SU-DHL-6 (cell line): Measurements from ENCODE around the gene CDKL1.

Experiments used
- H2AFZ ChIP-seq: fragments of 200-600 bp; sonication (generic); 2 replicates; pipeline ENCODE4 v1.6.1; 2014; ENCODE audit warnings: low read depth, mild to moderate bottlenecking, moderate library complexity, mixed read lengths, antibody characterized with exemption, low read length; ENCODE audit not compliant: severe bottlenecking
- H3F3A ChIP-seq: fragments of 200-600 bp; shearing (Covaris generic); 2 replicates; pipeline ENCODE4 v1.6.0; 2016; ENCODE audit warnings: antibody characterized with exemption, mild to moderate bottlenecking; ENCODE audit not compliant: insufficient read depth
- H3K27ac ChIP-seq: fragments of 200-600 bp; sonication (generic); 2 replicates; pipeline ENCODE4 v1.5.1; 2016; ENCODE audit warnings: low read depth, mild to moderate bottlenecking, low read length, moderate library complexity, mixed read lengths
- H3K27me3 ChIP-seq: fragments of 200-600 bp; sonication (generic), shearing (Covaris generic); 2 replicates; pipeline ENCODE4 v1.6.0; 2014; ENCODE audit warnings: mild to moderate bottlenecking, low read length
- H3K36me3 ChIP-seq: fragments of 200-600 bp; sonication (generic); 2 replicates; pipeline ENCODE4 v1.6.1; 2014; ENCODE audit warnings: mild to moderate bottlenecking, low read length, mixed read lengths
- H3K4me2 ChIP-seq: fragments of 300-600, 200-600 bp; shearing (Covaris generic), sonication (generic); 2 replicates; pipeline ENCODE4 v1.6.0; 2014; ENCODE audit warnings: low read length, low read depth, mild to moderate bottlenecking; ENCODE audit not compliant: poor library complexity, severe bottlenecking
- H3K4me3 ChIP-seq: fragments of 200-600 bp; sonication (generic); 2 replicates; pipeline ENCODE4 v1.5.1; 2014; ENCODE audit warnings: antibody characterized with exemption, low read length, mild to moderate bottlenecking, mixed read lengths; ENCODE audit not compliant: insufficient read depth, poor library complexity, severe bottlenecking
- H3K79me2 ChIP-seq: fragments of 200-600 bp; sonication (generic); 2 replicates; pipeline ENCODE4 v1.6.1; 2014; ENCODE audit warnings: mild to moderate bottlenecking, low read length, moderate library complexity; ENCODE audit not compliant: insufficient read depth
- H3K9ac ChIP-seq: fragments of 200-600 bp; sonication (generic); 2 replicates; pipeline ENCODE4 v1.7.0; 2014; ENCODE audit warnings: mild to moderate bottlenecking, low read length
- H3K9me2 ChIP-seq: fragments of 200-600 bp; sonication (generic); replicated peaks from 2 replicates; pipeline ENCODE4 v1.6.1; 2014; ENCODE audit warnings: low read length; ENCODE audit not compliant: insufficient read depth
- H3K9me3 ChIP-seq: fragments of 200-600 bp; sonication (generic); 2 replicates; pipeline ENCODE4 v1.6.1; 2014; ENCODE audit warnings: low read length, mixed read lengths; ENCODE audit not compliant: insufficient read depth
- H4K20me1 ChIP-seq: fragments of 200-600 bp; sonication (generic); 2 replicates; pipeline ENCODE4 v1.6.1; 2014; ENCODE audit warnings: low read depth, mild to moderate bottlenecking, antibody characterized with exemption, low read length, moderate library complexity, mixed read lengths
- CTCF ChIP-seq: fragments of 200-600 bp; sonication (generic); IDR thresholded peaks from one replicate; pipeline ENCODE4 v1.5.1; 2017; ENCODE audit warnings: antibody characterized with exemption, mild to moderate bottlenecking, low read length, moderate library complexity; ENCODE audit not compliant: insufficient read depth, poor library complexity, severe bottlenecking
- EZH2phosphoT487 ChIP-seq: fragments of 200-600 bp; sonication (generic), shearing (Covaris generic); conservative IDR thresholded peaks from 2 replicates; pipeline ENCODE4 v1.6.1; 2018; ENCODE audit warnings: mild to moderate bottlenecking, antibody characterized with exemption, low read length, moderate library complexity, mixed read lengths

The CDKL1 gene

GRCh38 chr14:50425816-50426215, 29.1 kb upstream of the CDKL1 start:
- H3K4me3 ChIP-seq = no peak overlapping the region
- no peak overlapping the region for H3K4me2 ChIP-seq
- no peaks in the 10 kb centered on the region for H3K27me3 ChIP-seq
- no peaks in the 10 kb centered on the region for H3K9me3 ChIP-seq
- no peaks in the 10 kb centered on the region for H3F3A ChIP-seq
- H3K27ac ChIP-seq = no peak overlapping the region
- H4K20me1 ChIP-seq = no peaks in the 10 kb centered on the region
- TF ChIP-seq EZH2phosphoT487 = no peak
- no peak for TF ChIP-seq CTCF
- no peaks in the 10 kb centered on the region for H3K9me2 ChIP-seq
- peaks cover 11% of the 10 kb centered on the region; the same call in 1 of the 2 replicates for H3K36me3 ChIP-seq
- H3K9ac ChIP-seq = no peak overlapping the region
- H3K79me2 ChIP-seq = no peaks in the 10 kb centered on the region
- no peak overlapping the region for H2AFZ ChIP-seq

GRCh38 chr14:50425105-50425504, 28.4 kb upstream of the CDKL1 start:
- Histone ChIP-seq H3K4me3 (no peak overlapping the region), H3K79me2 (no peaks in the 10 kb centered on the region), H3F3A (no peaks in the 10 kb centered on the region), H2AFZ (no peak overlapping the region), H3K4me2 (no peak overlapping the region), H4K20me1 (no peaks in the 10 kb centered on the region), H3K9ac (no peak overlapping the region), H3K36me3 (peaks cover 11% of the 10 kb centered on the region; the same call in 1 of the 2 replicates), H3K9me3 (no peaks in the 10 kb centered on the region), H3K27ac (no peak overlapping the region), H3K9me2 (no peaks in the 10 kb centered on the region), H3K27me3 (no peaks in the 10 kb centered on the region)
- no peak for TF ChIP-seq EZH2phosphoT487
- no peak for TF ChIP-seq CTCF

- H3K9me3 ChIP-seq = no peaks in the 10 kb centered on the region
- H3K9ac ChIP-seq = no peak overlapping the region
- no peak for TF ChIP-seq EZH2phosphoT487
- no peak for TF ChIP-seq CTCF
- no peak overlapping the region for H3K4me2 ChIP-seq
- no peaks in the 10 kb centered on the region for H3K9me2 ChIP-seq
- no peaks in the 10 kb centered on the region for H4K20me1 ChIP-seq
- H3K27ac ChIP-seq = no peak overlapping the region
- H3K36me3 ChIP-seq = peaks cover 13% of the 10 kb centered on the region; the same call in 1 of the 2 replicates
- no peak overlapping the region for H2AFZ ChIP-seq
- no peaks in the 10 kb centered on the region for H3K79me2 ChIP-seq
- no peaks in the 10 kb centered on the region for H3K27me3 ChIP-seq
- H3F3A ChIP-seq = no peaks in the 10 kb centered on the region
- H3K4me3 ChIP-seq = no peak overlapping the region
Measured at GRCh38 chr14:50423529-50423928, 26.8 kb upstream of the CDKL1 start.
